ENCODE results near the gene KIAA0232.

Gene KIAA0232

DNA sequence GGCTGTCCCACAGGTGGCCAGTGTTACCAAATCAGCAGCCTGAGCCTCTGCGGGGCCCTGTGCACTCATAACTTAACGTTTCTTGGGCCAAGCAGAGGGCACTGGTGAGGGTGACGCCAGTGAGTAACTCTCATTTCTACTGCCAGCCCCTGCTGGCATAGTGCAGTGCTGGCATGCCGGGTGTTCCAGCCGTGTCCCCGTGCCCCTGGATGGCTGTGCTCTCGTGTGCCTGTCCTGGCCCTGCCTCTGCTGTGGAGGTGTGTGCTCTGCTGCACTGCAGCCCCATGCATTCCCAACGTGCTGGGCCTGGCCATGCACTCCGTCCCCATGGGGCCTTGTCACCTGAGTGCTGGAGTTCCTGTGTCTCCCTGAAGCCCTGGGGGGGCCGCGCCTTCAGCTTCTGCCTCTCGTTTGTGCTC, 141.8 kb downstream of the KIAA0232 start:
- Histone ChIP-seq H3K4me3 (ENCODE audit: low read depth, low read length) (no peak overlapping the region), H3K9me3 (no peaks in the 10 kb centered on the region), H3K36me3 (peaks cover 5% of the 10 kb centered on the region; the same call in 1 of the 2 replicates), H3K4me1 (no peaks in the 10 kb centered on the region), H3K27me3 (no peaks in the 10 kb centered on the region)
- DNase-seq: no peak
- TF ChIP-seq, protein P1, sequence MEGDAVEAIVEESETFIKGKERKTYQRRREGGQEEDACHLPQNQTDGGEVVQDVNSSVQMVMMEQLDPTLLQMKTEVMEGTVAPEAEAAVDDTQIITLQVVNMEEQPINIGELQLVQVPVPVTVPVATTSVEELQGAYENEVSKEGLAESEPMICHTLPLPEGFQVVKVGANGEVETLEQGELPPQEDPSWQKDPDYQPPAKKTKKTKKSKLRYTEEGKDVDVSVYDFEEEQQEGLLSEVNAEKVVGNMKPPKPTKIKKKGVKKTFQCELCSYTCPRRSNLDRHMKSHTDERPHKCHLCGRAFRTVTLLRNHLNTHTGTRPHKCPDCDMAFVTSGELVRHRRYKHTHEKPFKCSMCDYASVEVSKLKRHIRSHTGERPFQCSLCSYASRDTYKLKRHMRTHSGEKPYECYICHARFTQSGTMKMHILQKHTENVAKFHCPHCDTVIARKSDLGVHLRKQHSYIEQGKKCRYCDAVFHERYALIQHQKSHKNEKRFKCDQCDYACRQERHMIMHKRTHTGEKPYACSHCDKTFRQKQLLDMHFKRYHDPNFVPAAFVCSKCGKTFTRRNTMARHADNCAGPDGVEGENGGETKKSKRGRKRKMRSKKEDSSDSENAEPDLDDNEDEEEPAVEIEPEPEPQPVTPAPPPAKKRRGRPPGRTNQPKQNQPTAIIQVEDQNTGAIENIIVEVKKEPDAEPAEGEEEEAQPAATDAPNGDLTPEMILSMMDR (IDR thresholded peaks at IDR 0.05; ENCODE audit: low read depth, low read length): no peak

DNA sequence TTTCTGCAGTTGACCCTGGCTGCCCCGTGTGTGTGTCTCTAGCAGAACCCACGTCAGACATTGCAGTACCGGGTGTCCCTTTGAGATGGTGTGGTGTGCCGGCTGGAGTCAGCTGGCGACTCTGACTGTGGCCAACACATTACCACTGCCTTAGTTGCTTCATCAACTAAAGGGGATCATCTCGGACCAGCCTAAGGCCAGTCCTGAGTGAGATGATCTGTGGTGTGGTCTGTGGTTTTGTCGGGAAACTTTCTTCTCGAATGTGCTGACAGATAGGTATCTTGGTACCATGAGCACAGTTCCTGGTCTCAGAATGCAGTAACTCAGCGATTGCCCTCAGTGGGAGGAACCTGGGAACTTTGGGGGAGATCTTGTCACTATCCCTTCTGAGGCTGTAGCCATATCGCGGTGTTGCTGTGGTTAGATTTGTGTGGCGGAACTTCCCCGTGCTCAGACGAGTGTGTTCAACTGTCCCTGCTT, 142.9 kb downstream of the KIAA0232 start:
- Histone ChIP-seq H3K36me3 (peaks cover 5% of the 10 kb centered on the region; the same call in 1 of the 2 replicates), H3K4me1 (no peaks in the 10 kb centered on the region), H3K9me3 (no peaks in the 10 kb centered on the region), H3K27me3 (no peaks in the 10 kb centered on the region), H3K4me3 (ENCODE audit: low read depth, low read length) (no peak overlapping the region)
- TF ChIP-seq, protein P1 (IDR thresholded peaks at IDR 0.05; ENCODE audit: low read depth, low read length): no peak
- no peak for DNase-seq

DNA sequence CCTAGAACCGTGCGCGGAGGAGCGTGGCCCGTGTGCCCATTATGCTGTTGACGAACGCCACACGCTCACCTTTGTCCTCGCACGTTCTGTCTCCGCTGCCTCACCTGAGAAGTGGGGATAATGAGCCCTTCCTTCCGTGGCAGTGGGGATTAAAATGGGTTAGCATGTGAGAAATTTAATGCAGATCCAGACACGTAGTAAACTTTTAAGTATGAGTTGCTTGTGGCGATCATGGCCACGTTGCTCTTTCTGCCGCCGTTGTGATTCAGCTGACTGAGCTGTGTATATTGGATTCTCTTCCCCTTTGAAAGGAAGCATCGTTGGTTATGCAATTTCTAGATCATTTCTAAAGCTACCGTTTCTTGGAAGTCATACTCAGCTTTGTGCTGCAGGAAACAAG, 143.6 kb downstream of the KIAA0232 start:
- Histone ChIP-seq H3K4me1 (no peaks in the 10 kb centered on the region), H3K27me3 (no peaks in the 10 kb centered on the region), H3K4me3 (ENCODE audit: low read depth, low read length) (no peak overlapping the region), H3K36me3 (peaks cover 5% of the 10 kb centered on the region; the same call in 1 of the 2 replicates), H3K9me3 (no peaks in the 10 kb centered on the region)
- TF ChIP-seq, protein P1 (IDR thresholded peaks at IDR 0.05; ENCODE audit: low read depth, low read length): no peak
- DNase-seq: no peak

DNA sequence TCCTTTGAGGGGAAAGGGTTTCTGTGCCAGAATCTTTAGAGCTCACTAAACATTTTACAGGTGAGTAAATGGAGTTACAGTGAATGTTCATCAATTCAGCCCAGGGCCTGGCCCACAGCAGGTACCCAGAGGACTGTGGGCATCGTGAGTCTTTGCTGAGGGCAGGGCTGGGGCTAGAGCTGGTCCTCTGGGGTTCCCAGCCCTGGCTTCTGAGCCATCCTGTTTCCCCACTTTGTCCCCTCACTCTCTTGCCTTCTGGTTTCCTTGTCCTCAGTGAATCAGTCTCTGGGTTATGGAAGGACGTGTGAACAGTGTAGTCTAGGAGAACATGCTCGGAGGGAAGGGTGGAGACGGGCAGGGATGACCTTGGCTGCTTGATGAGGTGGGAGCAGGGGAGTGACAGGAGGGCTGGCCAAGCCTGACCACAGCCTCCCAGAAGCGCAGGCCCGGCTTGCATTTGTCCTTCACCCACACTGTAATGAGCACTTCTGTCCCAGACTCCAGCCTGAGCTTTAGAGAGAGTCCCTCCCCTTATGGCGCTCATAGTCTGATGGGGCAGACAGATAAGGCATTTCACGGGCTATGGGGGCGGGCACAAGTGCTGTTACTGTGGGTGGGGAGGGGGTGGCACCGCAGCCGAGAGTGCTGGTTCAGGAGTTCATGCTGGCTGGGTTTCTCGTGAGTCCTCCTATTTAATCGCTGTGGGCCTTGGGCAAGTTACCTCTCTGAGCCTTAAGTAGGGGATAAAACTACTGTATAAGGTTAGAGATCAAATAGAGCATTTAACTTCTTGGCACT, 144.4 kb downstream of the KIAA0232 start:
- Histone ChIP-seq H3K36me3 (peaks cover 5% of the 10 kb centered on the region; the same call in 1 of the 2 replicates), H3K4me1 (no peaks in the 10 kb centered on the region), H3K9me3 (no peaks in the 10 kb centered on the region), H3K27me3 (no peaks in the 10 kb centered on the region), H3K4me3 (ENCODE audit: low read depth, low read length) (no peak overlapping the region)
- DNase-seq: peak; percentile 46
- TF ChIP-seq, protein P1 (IDR thresholded peaks at IDR 0.05; ENCODE audit: low read depth, low read length): no peak

DNA sequence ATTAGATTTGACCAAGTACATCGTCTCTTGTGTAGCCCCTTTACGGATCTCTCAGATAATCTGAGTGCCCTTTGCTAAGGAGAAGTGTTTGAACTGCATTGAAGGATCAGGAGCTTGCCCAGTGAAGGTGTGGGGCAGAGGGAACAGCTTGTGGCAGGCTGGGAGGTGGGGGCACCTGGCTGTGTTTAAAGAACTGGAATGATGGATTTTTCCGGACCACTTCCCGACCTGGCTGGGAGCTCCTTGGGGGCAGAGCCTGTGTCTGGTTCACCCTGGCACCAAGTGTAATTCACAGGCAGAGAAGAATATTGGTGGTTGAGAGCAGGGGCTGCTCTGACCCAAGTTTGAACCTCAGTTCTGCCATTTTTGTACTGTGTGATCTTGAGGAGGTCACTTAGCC, 145.6 kb downstream of the KIAA0232 start:
- H3K9me3 ChIP-seq: no peaks in the 10 kb centered on the region
- H3K4me1 ChIP-seq: no peaks in the 10 kb centered on the region
- peaks cover 5% of the 10 kb centered on the region; the same call in 1 of the 2 replicates for H3K36me3 ChIP-seq
- no peak overlapping the region for H3K4me3 ChIP-seq (ENCODE audit: low read depth, low read length)
- DNase-seq: no peak
- H3K27me3 ChIP-seq: no peaks in the 10 kb centered on the region
- TF ChIP-seq, protein P1 (IDR thresholded peaks at IDR 0.05; ENCODE audit: low read depth, low read length): no peak

DNA sequence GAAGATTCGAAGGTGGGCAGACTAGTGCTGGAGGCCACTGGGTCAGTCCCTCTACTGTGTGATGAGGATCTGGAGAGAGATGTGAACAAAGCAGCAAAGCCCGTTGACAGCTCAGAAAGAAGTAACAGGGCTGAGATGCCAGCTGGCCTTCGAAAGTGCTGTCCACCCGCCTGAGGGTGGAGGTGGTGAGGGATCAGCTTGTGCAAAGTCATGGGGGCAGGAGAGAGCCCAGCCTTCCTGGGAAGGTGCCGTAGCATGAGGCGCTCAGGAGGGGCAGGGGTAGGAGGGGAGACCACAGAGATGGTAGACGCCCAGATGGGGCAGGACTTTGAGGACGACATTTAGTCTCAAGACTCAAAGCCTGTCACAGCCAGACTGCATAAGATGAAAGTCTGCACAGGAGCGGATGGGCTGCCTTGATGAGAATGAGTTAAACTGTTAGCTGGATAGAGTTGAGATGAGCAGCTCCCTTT, 146.8 kb downstream of the KIAA0232 start:
- H3K36me3 ChIP-seq: no peaks in the 10 kb centered on the region
- TF ChIP-seq, protein P1 (IDR thresholded peaks at IDR 0.05; ENCODE audit: low read depth, low read length): no peak
- H3K4me3 ChIP-seq (ENCODE audit: low read depth, low read length): no peak overlapping the region
- no peaks in the 10 kb centered on the region for H3K27me3 ChIP-seq
- no peaks in the 10 kb centered on the region for H3K4me1 ChIP-seq
- DNase-seq: no peak
- no peaks in the 10 kb centered on the region for H3K9me3 ChIP-seq
